OCI-LY3 (cell line): ENCODE results near the gene PTRH1.

Source experiments
- EZH2phosphoT487 ChIP-seq: fragments of 200-600 bp; shearing (Covaris generic); IDR thresholded peaks from 2 replicates; pipeline ENCODE4 v1.6.1; 2018; ENCODE audit warnings: antibody characterized with exemption, mixed run types, low read depth
- TF ChIP-seq, protein P1 (sequence below): fragments of 200-600, 300-600 bp; sonication (generic); IDR thresholded peaks from 2 replicates; pipeline ENCODE4 v1.5.1; 2014; ENCODE audit warnings: antibody characterized with exemption, low read length, low read depth

DNA sequence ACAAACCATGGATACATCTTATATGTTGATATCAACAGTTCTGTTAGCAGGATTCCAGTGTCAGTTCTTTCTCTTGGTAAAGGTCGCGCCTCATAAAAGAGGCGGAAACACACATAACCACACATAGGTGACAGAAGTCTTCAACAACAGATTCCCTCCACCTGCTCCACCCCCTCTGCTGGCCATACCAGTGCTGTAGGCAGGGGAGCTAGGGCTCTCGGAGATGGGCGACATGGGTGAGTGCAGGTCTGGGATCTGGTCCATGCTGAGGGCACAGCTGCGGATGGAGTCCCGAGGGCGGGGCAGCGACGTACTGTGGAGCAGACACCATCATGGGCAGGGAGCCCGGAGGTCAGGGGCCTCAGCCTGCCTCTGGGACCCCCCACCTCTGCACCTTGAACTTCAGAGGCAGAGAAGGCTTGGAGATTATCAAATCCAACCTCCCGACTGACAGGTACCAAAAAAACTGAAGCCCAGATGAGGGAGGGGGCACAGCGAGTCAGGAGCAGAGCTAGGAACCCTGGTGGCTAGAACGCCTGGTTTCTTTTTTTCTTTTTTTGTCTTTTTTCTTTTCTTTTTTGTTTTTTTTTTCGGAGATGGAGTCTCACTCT is 31.6 kb upstream of the PTRH1 start:
- TF ChIP-seq, protein P1, sequence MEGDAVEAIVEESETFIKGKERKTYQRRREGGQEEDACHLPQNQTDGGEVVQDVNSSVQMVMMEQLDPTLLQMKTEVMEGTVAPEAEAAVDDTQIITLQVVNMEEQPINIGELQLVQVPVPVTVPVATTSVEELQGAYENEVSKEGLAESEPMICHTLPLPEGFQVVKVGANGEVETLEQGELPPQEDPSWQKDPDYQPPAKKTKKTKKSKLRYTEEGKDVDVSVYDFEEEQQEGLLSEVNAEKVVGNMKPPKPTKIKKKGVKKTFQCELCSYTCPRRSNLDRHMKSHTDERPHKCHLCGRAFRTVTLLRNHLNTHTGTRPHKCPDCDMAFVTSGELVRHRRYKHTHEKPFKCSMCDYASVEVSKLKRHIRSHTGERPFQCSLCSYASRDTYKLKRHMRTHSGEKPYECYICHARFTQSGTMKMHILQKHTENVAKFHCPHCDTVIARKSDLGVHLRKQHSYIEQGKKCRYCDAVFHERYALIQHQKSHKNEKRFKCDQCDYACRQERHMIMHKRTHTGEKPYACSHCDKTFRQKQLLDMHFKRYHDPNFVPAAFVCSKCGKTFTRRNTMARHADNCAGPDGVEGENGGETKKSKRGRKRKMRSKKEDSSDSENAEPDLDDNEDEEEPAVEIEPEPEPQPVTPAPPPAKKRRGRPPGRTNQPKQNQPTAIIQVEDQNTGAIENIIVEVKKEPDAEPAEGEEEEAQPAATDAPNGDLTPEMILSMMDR, result no peak
- no peak for TF ChIP-seq EZH2phosphoT487
